ENCODE measurements around the gene ZNF609. TPM values are rescaled to one million over a fixed set of nuclear protein-coding genes. Genes with fewer than 3 reads are reported as not detected.

ZNF609 gene
- total RNA-seq, 1 experiment from 2014 or later: 7.5 TPM

- in situ Hi-C loops (cut with HindIII; ENCODE audit: low pct_unique_long_range_greater_than_20kb, low sequenced_read_pairs): no loop called here
- DNase-seq (ENCODE audit: low read depth): no peak
These were observed 256.1 kb downstream of the ZNF609 start for GRCh38 chr15:64716452-64716851.

DNA sequence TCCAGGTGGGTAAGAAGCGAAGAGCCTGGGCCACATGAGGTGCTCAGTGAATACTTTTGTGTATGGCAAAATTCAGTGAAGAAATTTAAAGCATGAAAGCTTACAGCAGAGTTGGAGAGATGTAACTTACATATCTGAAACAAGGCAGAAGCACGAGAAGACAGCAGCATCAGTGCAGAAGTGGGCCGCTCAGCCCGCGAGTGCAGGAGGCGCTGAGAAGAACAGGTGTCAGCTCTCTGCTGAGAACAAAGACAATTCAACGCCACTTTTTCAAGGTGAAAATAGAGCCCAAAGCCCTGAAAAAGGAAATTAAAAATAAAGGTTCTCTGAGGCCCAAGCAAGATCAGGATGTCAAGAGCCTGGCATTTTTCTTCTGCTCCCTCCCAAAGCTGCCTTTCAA lies 256.8 kb downstream of the ZNF609 start:
- in situ Hi-C loops (cut with HindIII; ENCODE audit: low pct_unique_long_range_greater_than_20kb, low sequenced_read_pairs): no loop called here
- no peak for DNase-seq (ENCODE audit: low read depth)

DNA sequence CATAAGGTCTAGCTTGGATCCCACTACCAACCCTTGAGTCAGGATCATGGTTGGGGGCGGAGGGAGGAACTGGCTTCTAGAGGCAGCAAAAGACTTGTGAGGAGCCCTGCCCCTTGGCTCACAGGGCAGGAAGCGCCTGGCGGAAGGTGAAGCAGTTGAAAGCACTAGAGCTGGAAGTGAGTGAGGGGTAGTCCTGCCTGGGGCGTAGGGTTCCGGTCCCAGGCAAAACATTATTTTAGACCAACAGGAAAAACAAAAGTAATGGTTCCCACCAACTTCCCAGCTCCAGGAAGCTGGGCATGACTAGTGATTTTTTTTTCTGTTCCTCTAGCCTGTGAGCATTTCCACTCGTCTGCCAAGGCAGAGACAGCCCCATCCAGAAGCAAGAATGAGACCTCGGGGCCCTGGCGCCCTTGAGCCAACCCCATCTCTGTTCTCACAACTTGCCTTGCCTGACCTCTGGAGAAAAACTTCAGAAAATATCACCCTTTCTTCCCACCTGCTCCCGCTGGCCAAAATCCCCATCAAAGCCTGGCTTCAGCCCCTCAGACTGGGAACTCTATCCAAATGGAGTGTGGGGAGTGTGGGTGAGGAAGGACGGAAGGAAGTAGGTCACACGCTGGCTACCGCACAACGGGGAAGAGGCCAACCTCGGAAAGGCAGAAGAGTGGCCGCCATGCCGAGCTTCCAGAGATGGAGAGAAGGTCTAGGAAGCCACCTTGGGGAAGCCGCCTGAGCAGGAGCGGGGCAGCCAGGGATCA lies 257.5 kb downstream of the ZNF609 start:
- in situ Hi-C loops (cut with HindIII; ENCODE audit: low pct_unique_long_range_greater_than_20kb, low sequenced_read_pairs): no loop called here
- no peak for DNase-seq (ENCODE audit: low read depth)

GRCh38 chr15:64720188-64720587 lies 259.8 kb downstream of the ZNF609 start:
- in situ Hi-C loops (cut with HindIII; ENCODE audit: low pct_unique_long_range_greater_than_20kb, low sequenced_read_pairs): no loop called here

DNA sequence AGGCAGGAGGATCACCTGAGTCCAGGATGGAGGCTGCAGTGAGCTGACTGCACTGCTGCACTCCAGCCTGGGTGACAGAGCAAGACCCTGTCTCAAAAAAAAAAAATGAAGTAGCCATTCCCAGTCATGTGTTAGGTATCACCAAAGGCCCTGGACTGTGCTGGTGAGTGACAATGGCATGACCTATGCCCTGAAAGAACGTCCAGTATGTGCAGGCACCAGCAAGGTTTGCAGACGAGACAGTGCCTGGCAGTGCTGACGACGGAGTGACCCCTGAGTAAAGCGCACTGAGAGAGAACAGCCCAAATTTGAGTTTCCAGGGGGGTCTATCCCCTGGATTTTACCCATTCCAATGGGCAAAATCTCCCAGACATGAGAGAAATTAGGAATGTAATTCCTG lies 269.8 kb downstream of the ZNF609 start:
- in situ Hi-C loops (cut with HindIII; ENCODE audit: low pct_unique_long_range_greater_than_20kb, low sequenced_read_pairs): no loop called here
- DNase-seq (ENCODE audit: low read depth): no peak

More at GRCh38 chr15:64720188-64720587, 259.8 kb downstream of the ZNF609 start:
- DNase-seq (ENCODE audit: low read depth): no peak

- in situ Hi-C loops (cut with HindIII; ENCODE audit: low pct_unique_long_range_greater_than_20kb, low sequenced_read_pairs): no loop called here
- peak; percentile 72 for DNase-seq (ENCODE audit: low read depth)
These were observed 270.8 kb downstream of the ZNF609 start for GRCh38 chr15:64731012-64731804.

- in situ Hi-C loops (cut with HindIII; ENCODE audit: low pct_unique_long_range_greater_than_20kb, low sequenced_read_pairs): no loop called here
These were observed 271.4 kb downstream of the ZNF609 start for GRCh38 chr15:64731805-64732151.

GRCh38 chr15:64732156-64732860 lies 271.9 kb downstream of the ZNF609 start:
- DNase-seq (ENCODE audit: low read depth): no peak
- in situ Hi-C loops (cut with HindIII; ENCODE audit: low pct_unique_long_range_greater_than_20kb, low sequenced_read_pairs): no loop called here

More at GRCh38 chr15:64731805-64732151, 271.4 kb downstream of the ZNF609 start:
- no peak for DNase-seq (ENCODE audit: low read depth)

Other genes starting within 250 kb of the ZNF609 start
- 9.4 and 12.7 TPM in 2 replicates for gene CSNK1G1, start 104.4 kb upstream of the ZNF609 start, total RNA-seq (2014; rRNA removed; shearing (Covaris generic); ENCODE audit: low replicate concordance)
- 73.7 and 79.2 TPM in 2 replicates for gene PCLAF, start 79.1 kb upstream of the ZNF609 start, total RNA-seq (2014; rRNA removed; shearing (Covaris generic); ENCODE audit: low replicate concordance)
- gene TRIP4, start 72.7 kb upstream of the ZNF609 start, total RNA-seq (2014; rRNA removed; shearing (Covaris generic); ENCODE audit: low replicate concordance): 17.3 and 26.8 TPM in 2 replicates